Common myeloid progenitor, CD34-positive (primary cell): ENCODE data around the gene PIP5K1B.

Experiments
- CTCF ChIA-PET: fragments of 350-600 bp; sonication (Branson Sonifier 250); formaldehyde crosslinking; loops from one replicate; lab custom pipeline; 2021; ENCODE audit warnings: antibody characterized with exemption; lab: Charles Lee
- POLR2A ChIA-PET: fragments of 350-600 bp; sonication (Branson Sonifier 250); formaldehyde crosslinking; loops from one replicate; lab custom pipeline; 2021; ENCODE audit warnings: antibody characterized with exemption; lab: Charles Lee
- DNase-seq, 3 donors: peaks; one replicate each; pipeline versions ENCODE4 v3.0.0 to v3.0.0-alpha.2; 2013
- H3K27ac ChIP-seq, 2 experiments: 1 replicate in 1 of 2; 2 replicates in 1 of 2; pipeline ENCODE4 v1.7.0; 2013; ENCODE audit warnings: inconsistent platforms in 2 of 2, low read length in 2 of 2, mild to moderate bottlenecking in 2 of 2, low read depth in 1 of 2, moderate library complexity in 1 of 2; ENCODE audit not compliant: severe bottlenecking in 2 of 2, insufficient read depth in 1 of 2, poor library complexity in 1 of 2
- H3K27me3 ChIP-seq, 5 experiments: replicated peaks in 2 of 5; 1 replicate in 3 of 5; 2 replicates in 2 of 5; pipeline versions ENCODE4 v1.6.1 to v1.7.0; 2013; ENCODE audit warnings: low read length in 4 of 5, mild to moderate bottlenecking in 2 of 5, moderate library complexity in 2 of 5, inconsistent platforms in 1 of 5; ENCODE audit not compliant: insufficient read depth in 5 of 5, control insufficient read depth in 4 of 5
- H3K36me3 ChIP-seq, 4 experiments: 1 replicate in 2 of 4; 2 replicates in 2 of 4; pipeline versions ENCODE4 v1.6.1 to v1.7.0; 2013; ENCODE audit warnings: low read length in 3 of 4, control low read depth in 1 of 4, mild to moderate bottlenecking in 1 of 4; ENCODE audit not compliant: control insufficient read depth in 4 of 4, insufficient read depth in 4 of 4
- H3K4me1 ChIP-seq, 4 experiments: 1 replicate in 3 of 4; 2 replicates in 1 of 4; pipeline versions ENCODE4 v1.6.1 to v1.7.1; 2013; ENCODE audit warnings: low read length in 3 of 4, mild to moderate bottlenecking in 3 of 4, control low read depth in 1 of 4, inconsistent platforms in 1 of 4, moderate library complexity in 1 of 4; ENCODE audit not compliant: control insufficient read depth in 4 of 4, insufficient read depth in 4 of 4; ENCODE audit errors: control extremely low read depth in 1 of 4
- H3K4me3 ChIP-seq, 7 experiments: 1 replicate in 4 of 7; 2 replicates in 3 of 7; pipeline versions ENCODE4 v1.5.1 to v1.7.0; 2013; ENCODE audit warnings: mild to moderate bottlenecking in 7 of 7, low read length in 6 of 7, moderate library complexity in 6 of 7, inconsistent platforms in 2 of 7, low read depth in 2 of 7, control low read depth in 1 of 7; ENCODE audit not compliant: insufficient read depth in 4 of 7, control insufficient read depth in 1 of 7; ENCODE audit errors: extremely low read depth in 1 of 7
- H3K9me3 ChIP-seq, 5 experiments: 1 replicate in 4 of 5; 2 replicates in 1 of 5; pipeline versions ENCODE4 v1.6.1 to v1.7.1; 2013; ENCODE audit warnings: low read length in 4 of 5, mild to moderate bottlenecking in 2 of 5, inconsistent platforms in 1 of 5, low read depth in 1 of 5, moderate library complexity in 1 of 5; ENCODE audit not compliant: control insufficient read depth in 4 of 5, insufficient read depth in 2 of 5; ENCODE audit errors: control extremely low read depth in 1 of 5
- WGBS: methylation state at CpG from one replicate; pipeline ENCODE4 v1.1.5; 2013; ENCODE audit not compliant: insufficient coverage; 5-methylcytosine and 5-hydroxymethylcytosine counted together

PIP5K1B gene

GRCh38 chr9:69001921-69002320, 296.9 kb downstream of the PIP5K1B start:
- Histone ChIP-seq H3K27me3 (no peaks in the 10 kb centered on the region), H3K4me3 (no peak overlapping the region), H3K9me3 (no peaks in the 10 kb centered on the region), H3K27ac (no peak overlapping the region), H3K36me3 (peaks cover 0 to 2% (median under 1%) of the 10 kb centered on the region in 4 experiments), H3K4me1 (peaks cover 14 to 28% (median 24%) of the 10 kb centered on the region in 4 experiments)
- ChIA-PET CTCF (interaction anchor here (0.7 to 1.7 kb wide), 9 partner anchors 9 to 420 kb away, joined by 3 to 8 read pairs (median 5); no protein-coding TSS in a partner anchor), POLR2A (no interaction called here)
- WGBS, result 67% methylated on average over 7 of the region's 8 CpGs
- no peak for DNase-seq

- Histone ChIP-seq H3K4me1 (peaks cover 9 to 17% (median 14%) of the 10 kb centered on the region in 4 experiments), H3K9me3 (no peaks in the 10 kb centered on the region), H3K36me3 (peaks cover 0 to 5% (median under 1%) of the 10 kb centered on the region in 4 experiments), H3K27ac (no peak overlapping the region), H3K4me3 (no peak overlapping the region), H3K27me3 (no peaks in the 10 kb centered on the region)
- CTCF ChIA-PET, result interaction anchor here (0.6 to 1.7 kb wide), 9 partner anchors 10 to 421 kb away, joined by 3 to 8 read pairs (median 4); no protein-coding TSS in a partner anchor
- DNase-seq, result no peak
- WGBS, result 81% methylated on average over 8 of the region's 8 CpGs
- POLR2A ChIA-PET, result no interaction called here
These were observed 298.0 kb downstream of the PIP5K1B start for GRCh38 chr9:69003051-69003450.

GRCh38 chr9:69004836-69005235, 299.8 kb downstream of the PIP5K1B start:
- Histone ChIP-seq H3K4me3 (no peak overlapping the region), H3K36me3 (peaks cover 0 to 16% (median under 1%) of the 10 kb centered on the region in 4 experiments), H3K4me1 (no peaks in the 10 kb centered on the region), H3K27me3 (peaks cover 0 to 3% (median 0%) of the 10 kb centered on the region in 5 experiments), H3K27ac (no peak overlapping the region), H3K9me3 (no peaks in the 10 kb centered on the region)
- 83% methylated on average over 1 of the region's 2 CpGs for WGBS
- ChIA-PET CTCF (interaction anchor here (1.0 to 1.4 kb wide), 3 partner anchors 8 to 421 kb away, joined by 3 to 5 read pairs (median 4); no protein-coding TSS in a partner anchor), POLR2A (interaction anchor here (0.8 kb wide), 1 partner anchor 7 kb away, joined by 3 read pairs; no protein-coding TSS in a partner anchor)
- DNase-seq, result no peak

GRCh38 chr9:69009708-69010107, 304.7 kb downstream of the PIP5K1B start:
- DNase-seq, result no peak
- CTCF ChIA-PET, result interaction anchor here (0.7 to 2.8 kb wide), 9 partner anchors 9 to 430 kb away, joined by 3 to 9 read pairs (median 4); no protein-coding TSS in a partner anchor

GRCh38 chr9:69012696-69013381, 307.8 kb downstream of the PIP5K1B start:
- peak overlapping the region in 2 of 7 experiments; percentile 22 to 26 for H3K4me3 ChIP-seq
- H3K27ac ChIP-seq, result no peak overlapping the region
- POLR2A ChIA-PET, result interaction anchor here (0.6 to 1.8 kb wide), 7 partner anchors 9 to 523 kb away, joined by 3 to 4 read pairs (median 4); no protein-coding TSS in a partner anchor
- H3K27me3 ChIP-seq, result peaks cover 0 to 5% (median 0%) of the 10 kb centered on the region in 5 experiments
- H3K4me1 ChIP-seq, result peaks cover 0 to 29% (median 17%) of the 10 kb centered on the region in 4 experiments
- H3K9me3 ChIP-seq, result peaks cover 0 to 7% (median 0%) of the 10 kb centered on the region in 5 experiments
- WGBS, result under 1% methylated on average over 14 of the region's 18 CpGs
- DNase-seq, result peak; percentile 58 to 96 (median 94)
- peaks cover 0 to 14% (median 0%) of the 10 kb centered on the region in 4 experiments for H3K36me3 ChIP-seq
- CTCF ChIA-PET, result interaction anchor here (0.6 to 2.9 kb wide), 14 partner anchors 8 to 453 kb away, joined by 3 to 12 read pairs (median 3); no protein-coding TSS in a partner anchor

More at GRCh38 chr9:69009708-69010107, 304.7 kb downstream of the PIP5K1B start:
- Histone ChIP-seq H3K36me3 (peaks cover 0 to 15% (median 0%) of the 10 kb centered on the region in 4 experiments), H3K9me3 (peaks cover 0 to 7% (median 0%) of the 10 kb centered on the region in 5 experiments), H3K27me3 (peaks cover 0 to 3% (median 0%) of the 10 kb centered on the region in 5 experiments), H3K27ac (no peak overlapping the region), H3K4me1 (peaks cover 0 to 19% (median 14%) of the 10 kb centered on the region in 4 experiments), H3K4me3 (no peak overlapping the region)
- WGBS, result 100% methylated on average over 1 of the region's 1 CpG
- POLR2A ChIA-PET, result no interaction called here

GRCh38 chr9:69013382-69013727, 308.3 kb downstream of the PIP5K1B start:
- peaks cover 0 to 7% (median 0%) of the 10 kb centered on the region in 5 experiments for H3K9me3 ChIP-seq
- POLR2A ChIA-PET, result interaction anchor here (0.6 to 1.8 kb wide), 5 partner anchors 12 to 523 kb away, joined by 3 to 4 read pairs (median 4); no protein-coding TSS in a partner anchor
- 94% methylated on average over 26 of the region's 26 CpGs for WGBS
- DNase-seq, result no peak
- peaks cover 0 to 29% (median 19%) of the 10 kb centered on the region in 4 experiments for H3K4me1 ChIP-seq
- peaks cover 0 to 10% (median 0%) of the 10 kb centered on the region in 4 experiments for H3K36me3 ChIP-seq
- peaks cover 0 to 5% (median 0%) of the 10 kb centered on the region in 5 experiments for H3K27me3 ChIP-seq
- CTCF ChIA-PET, result interaction anchor here (0.6 to 2.9 kb wide), 12 partner anchors 9 to 454 kb away, joined by 3 to 12 read pairs (median 4); no protein-coding TSS in a partner anchor
- H3K4me3 ChIP-seq, result no peak overlapping the region
- H3K27ac ChIP-seq, result no peak overlapping the region
